ENCODE data around the gene SOAT2. TPM values are rescaled to one million over a fixed set of nuclear protein-coding genes. Genes with fewer than 3 reads are reported as not detected.

The SOAT2 gene
- total RNA-seq, 1 experiment from 2014 or later = not detected

GRCh38 chr12:53170215-53170614 is 66.9 kb downstream of the SOAT2 start:
- Mint-ChIP-seq H3K9me3 (no peaks in the 10 kb centered on the region; a peak in 1 of 5 replicates), H3K4me3 (no peak overlapping the region), H3K27me3 (ENCODE audit: low read depth) (peaks cover 92% of the 10 kb centered on the region), H3K27ac (no peak overlapping the region), H3K4me1 (peaks cover 4 to 13% of the 10 kb centered on the region in 2 experiments), H3K36me3 (ENCODE audit: insufficient read depth in 1 of 3, low read depth in 3 of 3) (peaks cover 0 to 6% (median 0%) of the 10 kb centered on the region in 3 experiments; a peak in 1 of 7 replicates)
- no peaks in the 10 kb centered on the region for H3K23me2 ChIP-seq (ENCODE audit: insufficient read length, low read depth, low read length, poor library complexity, severe bottlenecking)
- no peak overlapping the region for H3K56ac ChIP-seq (ENCODE audit: insufficient read length, low read depth, low read length)
- no peak overlapping the region for H2BK5ac ChIP-seq (ENCODE audit: insufficient read length, low read length)
- no peak overlapping the region for H2AFZ ChIP-seq (ENCODE audit: low read length)
- H4K20me1 ChIP-seq (ENCODE audit: control insufficient read depth, insufficient read depth, insufficient read length) = no peaks in the 10 kb centered on the region
- no peak overlapping the region for H3K18ac ChIP-seq (ENCODE audit: insufficient read length, low read depth, low read length)
- H3K79me2 ChIP-seq (ENCODE audit: insufficient read depth, low read length) = no peaks in the 10 kb centered on the region
- H2BK12ac ChIP-seq (ENCODE audit: insufficient read length, low read depth, low read length) = no peak overlapping the region
- no peak overlapping the region for H4K5ac ChIP-seq (ENCODE audit: insufficient read length, low read depth, low read length)
- H3K27ac ChIP-seq (ENCODE audit: insufficient read length, low read depth, low read length) = no peak overlapping the region
- no peak overlapping the region for H2BK120ac ChIP-seq (ENCODE audit: low read depth, low read length, poor library complexity, severe bottlenecking)
- no peaks in the 10 kb centered on the region for H3K9me3 ChIP-seq (ENCODE audit: control insufficient read depth, low read depth, low read length)
- no peak overlapping the region for H4K91ac ChIP-seq (ENCODE audit: insufficient read length, low read depth, low read length)
- H3K4ac ChIP-seq (ENCODE audit: low read depth, low read length) = no peak overlapping the region
- no peak overlapping the region for H3K9ac ChIP-seq (ENCODE audit: extremely low read depth, insufficient read length, low read length)
- no CpG with 5 or more reads among the region's 8 CpGs for WGBS (ENCODE audit: extremely low coverage, insufficient read length, low lambda C conversion rate)
- H3K79me1 ChIP-seq (ENCODE audit: insufficient read depth, low read depth, low read length, poor library complexity, severe bottlenecking) = no peaks in the 10 kb centered on the region
- no peak overlapping the region for H4K8ac ChIP-seq (replicated peaks; ENCODE audit: insufficient read length, low read depth, low read length)
- H2BK15ac ChIP-seq (ENCODE audit: low read depth, low read length) = no peak overlapping the region
- no peak overlapping the region for H3K4me2 ChIP-seq (ENCODE audit: insufficient read depth, insufficient read length, low read length)
- H2BK20ac ChIP-seq (ENCODE audit: low read depth, low read length, poor library complexity, severe bottlenecking) = no peak overlapping the region
- H3K14ac ChIP-seq (ENCODE audit: insufficient read depth, low read length) = no peak overlapping the region
- H3K27me3 ChIP-seq (ENCODE audit: insufficient read depth, low read length) = peaks cover 21% of the 10 kb centered on the region
- H3K23ac ChIP-seq (ENCODE audit: insufficient read length, low read depth, low read length) = no peak overlapping the region
- no peak for DNase-seq
- no peak overlapping the region for H2AK5ac ChIP-seq (ENCODE audit: insufficient read length, low read length)
- no peaks in the 10 kb centered on the region; the same call in 1 of the 2 replicates for H3K4me1 ChIP-seq (ENCODE audit: insufficient read depth, low read length)
- H3T11ph ChIP-seq (ENCODE audit: low read length) = no peak overlapping the region
- TF ChIP-seq CTCF (conservative IDR thresholded peaks at IDR 0.05) = no peak

All from H9 (cell line).